ENCODE results near the gene CASQ2. TPM values are rescaled to one million over a fixed set of nuclear protein-coding genes. Genes with fewer than 3 reads are reported as not detected.

CASQ2 gene
- total RNA-seq, 4 donors from 2014 or later, result 1.1 to 3.9 (median 1.5) TPM

DNA sequence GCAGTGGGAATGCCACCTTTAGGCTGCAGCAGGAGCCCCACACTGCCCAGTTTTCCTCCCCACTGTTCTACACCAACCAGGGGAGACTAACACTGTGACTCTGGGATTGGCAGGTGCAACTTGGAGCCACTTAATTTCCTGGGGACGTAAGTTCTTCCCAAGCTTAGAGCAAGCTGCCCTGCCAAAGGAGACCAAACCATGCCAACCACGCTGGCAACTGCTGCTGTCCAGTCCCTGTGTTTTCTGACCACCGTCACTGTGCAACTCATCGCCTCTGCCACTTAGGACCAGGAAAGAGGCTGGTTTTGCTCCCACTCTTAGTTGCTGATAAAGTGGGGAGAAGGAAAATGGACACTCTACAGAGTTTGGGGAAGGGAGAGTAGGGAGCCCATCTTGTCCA lies 76.3 kb downstream of the CASQ2 start:
- H3K9me3 ChIP-seq, result no peaks in the 10 kb centered on the region
- H3K36me3 ChIP-seq, result peaks cover 0 to 17% of the 10 kb centered on the region in 2 donors
- 96 to 100% methylated on average over 2 to 4 of the region's 4 CpGs for WGBS, 2 donors
- H3K4me1 ChIP-seq, result peaks cover 0 to 4% of the 10 kb centered on the region in 2 donors
- no peak for DNase-seq
- no peaks in the 10 kb centered on the region for H3K27me3 ChIP-seq
- TF ChIP-seq, protein P1, sequence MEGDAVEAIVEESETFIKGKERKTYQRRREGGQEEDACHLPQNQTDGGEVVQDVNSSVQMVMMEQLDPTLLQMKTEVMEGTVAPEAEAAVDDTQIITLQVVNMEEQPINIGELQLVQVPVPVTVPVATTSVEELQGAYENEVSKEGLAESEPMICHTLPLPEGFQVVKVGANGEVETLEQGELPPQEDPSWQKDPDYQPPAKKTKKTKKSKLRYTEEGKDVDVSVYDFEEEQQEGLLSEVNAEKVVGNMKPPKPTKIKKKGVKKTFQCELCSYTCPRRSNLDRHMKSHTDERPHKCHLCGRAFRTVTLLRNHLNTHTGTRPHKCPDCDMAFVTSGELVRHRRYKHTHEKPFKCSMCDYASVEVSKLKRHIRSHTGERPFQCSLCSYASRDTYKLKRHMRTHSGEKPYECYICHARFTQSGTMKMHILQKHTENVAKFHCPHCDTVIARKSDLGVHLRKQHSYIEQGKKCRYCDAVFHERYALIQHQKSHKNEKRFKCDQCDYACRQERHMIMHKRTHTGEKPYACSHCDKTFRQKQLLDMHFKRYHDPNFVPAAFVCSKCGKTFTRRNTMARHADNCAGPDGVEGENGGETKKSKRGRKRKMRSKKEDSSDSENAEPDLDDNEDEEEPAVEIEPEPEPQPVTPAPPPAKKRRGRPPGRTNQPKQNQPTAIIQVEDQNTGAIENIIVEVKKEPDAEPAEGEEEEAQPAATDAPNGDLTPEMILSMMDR (IDR thresholded peaks at IDR 0.05), result no peak
- TF ChIP-seq POLR2A (IDR thresholded peaks at IDR 0.05), result no peak
- no peak overlapping the region for H3K4me3 ChIP-seq (replicated peaks in 1 of 3)
- H3K27ac ChIP-seq, result no peak overlapping the region
- intact Hi-C loops (cut with DNase I), result no loop called here

DNA sequence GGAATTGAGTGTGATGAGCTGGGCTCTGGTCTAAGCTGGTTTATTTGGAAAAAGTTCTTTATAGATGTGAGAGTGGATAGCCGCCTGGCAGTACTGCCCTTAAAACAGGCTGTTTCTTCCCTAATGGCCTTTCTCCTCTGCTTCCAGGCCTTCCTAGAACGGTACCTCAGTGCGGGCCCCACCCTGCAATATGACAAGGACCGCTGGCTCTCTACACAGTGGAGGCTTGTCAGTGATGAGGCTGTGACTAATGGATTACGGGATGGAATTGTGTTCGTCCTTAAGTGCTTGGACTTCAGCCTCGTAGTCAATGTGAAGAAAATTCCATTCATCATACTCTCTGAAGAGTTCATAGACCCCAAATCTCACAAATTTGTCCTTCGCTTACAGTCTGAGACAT lies 77.5 kb downstream of the CASQ2 start:
- TF ChIP-seq POLR2A (IDR thresholded peaks at IDR 0.05), result no peak
- TF ChIP-seq, protein P1 (IDR thresholded peaks at IDR 0.05), result no peak
- no peak overlapping the region for H3K27ac ChIP-seq

DNA sequence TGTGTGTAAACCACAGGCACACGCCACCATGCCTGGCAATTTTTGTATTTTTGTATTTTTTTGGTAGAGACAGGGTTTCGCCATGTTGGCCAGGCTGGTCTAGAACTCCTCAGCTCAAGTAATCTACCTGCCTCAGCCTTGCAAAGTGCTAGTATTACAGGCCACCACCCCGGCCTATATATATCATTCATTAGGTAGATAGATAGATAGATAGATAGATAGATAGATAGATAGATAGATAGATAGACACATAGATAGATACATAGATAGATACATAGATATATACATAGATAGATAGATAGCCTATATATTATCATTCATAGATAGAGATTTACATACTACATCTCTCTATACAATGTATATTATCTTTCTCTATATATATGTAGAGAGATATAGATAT lies 80.8 kb downstream of the CASQ2 start:
- intact Hi-C loops (cut with DNase I), result no loop called here
- peaks cover 0 to 4% of the 10 kb centered on the region in 2 donors for H3K4me1 ChIP-seq
- H3K9me3 ChIP-seq, result no peaks in the 10 kb centered on the region
- no peak overlapping the region for H3K27ac ChIP-seq
- no peak for DNase-seq
- TF ChIP-seq, protein P1 (IDR thresholded peaks at IDR 0.05), result no peak
- no peak for TF ChIP-seq POLR2A (IDR thresholded peaks at IDR 0.05)
- 96 to 100% methylated on average over 3 of the region's 3 CpGs for WGBS, 2 donors
- H3K36me3 ChIP-seq, result peaks cover 0 to 29% of the 10 kb centered on the region in 2 donors
- H3K4me3 ChIP-seq (replicated peaks in 1 of 3), result no peak overlapping the region
- H3K27me3 ChIP-seq, result no peaks in the 10 kb centered on the region

More for the DNA sequence above, 77.5 kb downstream of the CASQ2 start:
- 91 to 93% methylated on average over 8 of the region's 8 CpGs for WGBS, 2 donors
- intact Hi-C loops (cut with DNase I), result no loop called here
- Histone ChIP-seq H3K27me3 (no peaks in the 10 kb centered on the region), H3K36me3 (peaks cover 0 to 17% of the 10 kb centered on the region in 2 donors), H3K4me1 (peaks cover 0 to 4% of the 10 kb centered on the region in 2 donors), H3K4me3 (replicated peaks in 1 of 3) (no peak overlapping the region), H3K9me3 (no peaks in the 10 kb centered on the region)
- no peak for DNase-seq

DNA sequence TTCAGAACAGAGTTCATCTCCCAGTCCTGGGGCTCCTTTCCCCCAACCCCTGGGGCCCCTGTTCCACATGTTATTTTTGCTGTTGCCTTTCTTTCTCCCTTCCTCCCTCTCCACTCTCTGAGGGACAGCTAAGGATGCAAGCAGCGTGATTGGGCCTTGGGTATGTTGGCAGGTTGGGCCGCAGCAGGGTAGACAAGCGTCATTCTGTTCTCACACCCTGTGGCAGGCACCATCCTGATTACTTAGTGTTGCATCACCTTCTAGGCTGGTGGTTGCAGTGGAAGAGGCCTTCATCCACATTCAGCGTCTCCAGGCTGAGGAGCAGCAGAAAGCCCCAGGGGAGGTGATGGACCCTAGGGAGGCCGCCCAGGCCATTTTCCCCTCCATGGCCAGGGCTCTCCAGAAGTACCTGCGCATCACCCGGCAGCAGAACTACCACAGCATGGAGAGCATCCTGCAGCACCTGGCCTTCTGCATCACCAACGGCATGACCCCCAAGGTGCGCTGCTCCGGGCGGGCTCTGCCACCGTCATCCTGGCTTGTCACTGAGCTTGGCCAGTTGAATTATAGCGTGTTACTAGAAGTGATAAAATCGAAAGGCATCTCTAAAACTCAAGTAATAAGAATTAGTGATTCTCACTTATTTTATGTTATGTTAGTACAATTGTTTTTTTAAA lies 83.3 kb downstream of the CASQ2 start:
- Histone ChIP-seq H3K27ac (no peak overlapping the region), H3K4me1 (peaks cover 0 to 3% of the 10 kb centered on the region in 2 donors), H3K9me3 (no peaks in the 10 kb centered on the region), H3K27me3 (no peaks in the 10 kb centered on the region), H3K4me3 (replicated peaks in 1 of 3) (no peak overlapping the region), H3K36me3 (peaks cover 0 to 23% of the 10 kb centered on the region in 2 donors)
- WGBS, 2 donors, result 89 to 92% methylated on average over 13 to 14 of the region's 14 CpGs
- no peak for DNase-seq
- intact Hi-C loops (cut with DNase I), result no loop called here
- TF ChIP-seq POLR2A (IDR thresholded peaks at IDR 0.05), result no peak
- TF ChIP-seq, protein P1 (IDR thresholded peaks at IDR 0.05), result no peak

DNA sequence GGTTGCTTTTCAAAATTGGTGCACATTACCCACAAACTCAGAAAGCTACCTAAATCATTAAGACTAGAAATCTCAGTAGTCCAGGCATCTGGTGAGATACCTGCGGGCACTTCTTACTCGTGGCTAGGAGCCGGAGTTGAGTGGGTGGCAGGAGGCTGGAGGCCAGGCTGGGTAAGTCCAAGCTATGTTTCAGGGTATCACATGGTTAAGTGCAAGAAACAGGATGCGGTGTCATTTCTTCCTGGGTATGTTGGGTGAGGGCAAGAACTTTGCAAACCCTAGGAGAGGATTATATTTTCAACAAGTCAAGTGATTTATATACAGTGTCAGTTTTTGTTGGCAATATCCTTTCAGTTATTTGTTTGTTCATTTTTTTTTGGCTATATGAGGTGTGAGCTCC lies 85.7 kb downstream of the CASQ2 start:
- Histone ChIP-seq H3K4me3 (replicated peaks in 1 of 3) (no peak overlapping the region), H3K27me3 (no peaks in the 10 kb centered on the region), H3K9me3 (no peaks in the 10 kb centered on the region), H3K36me3 (peaks cover 0 to 17% of the 10 kb centered on the region in 2 donors), H3K27ac (no peak overlapping the region), H3K4me1 (peaks cover 10 to 13% of the 10 kb centered on the region in 2 donors)
- 94 to 96% methylated on average over 4 of the region's 4 CpGs for WGBS, 2 donors
- no peak for DNase-seq
- TF ChIP-seq, protein P1 (IDR thresholded peaks at IDR 0.05), result no peak
- no peak for TF ChIP-seq POLR2A (IDR thresholded peaks at IDR 0.05)
- intact Hi-C loops (cut with DNase I), result no loop called here
